MM.1S (cell line): ENCODE data around the gene DUOXA1.

Source experiments
- CTCF ChIP-seq: fragments of 300-600 bp; sonication (generic); IDR thresholded peaks from 2 replicates; pipeline ENCODE4 v1.5.1; 2016; ENCODE audit warnings: antibody characterized with exemption, low read length, mixed read lengths
- EZH2 ChIP-seq: fragments of 300-600 bp; sonication (generic); optimal IDR thresholded peaks from 2 replicates; pipeline ENCODE3; 2017; ENCODE audit warnings: low read depth, mild to moderate bottlenecking, antibody characterized with exemption, low read length, mixed read lengths

DNA sequence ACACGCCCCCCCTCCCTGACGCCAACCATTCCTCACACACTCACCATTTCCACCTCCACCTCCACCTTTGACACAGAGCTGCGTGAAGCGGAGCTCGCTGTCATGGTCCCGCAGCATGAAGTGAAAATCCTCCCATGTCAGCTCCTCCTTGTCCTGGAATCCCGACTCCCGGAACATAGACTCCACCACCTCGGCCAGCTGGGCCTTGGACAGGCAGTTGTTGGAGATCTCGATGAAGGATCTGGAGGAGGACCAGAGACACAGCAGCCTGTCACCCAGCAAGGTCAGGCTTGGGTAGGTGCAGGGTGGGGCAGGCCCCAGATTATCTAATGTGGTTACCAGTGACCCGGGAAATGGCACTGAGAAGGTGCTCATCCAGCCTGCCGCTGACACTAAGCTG lies 27.9 kb downstream of the DUOXA1 start:
- TF ChIP-seq CTCF (no peak), EZH2 (no peak)
